Fibroblast of villous mesenchyme (primary cell): ENCODE results near the gene KIAA1671. TPM values are rescaled to one million over a fixed set of nuclear protein-coding genes. Genes with fewer than 3 reads are reported as not detected.
A peak's percentile ranks its signal among the peaks of the same experiment; 100 is the strongest.

Experiments used
- DNase-seq: peaks from one replicate; pipeline ENCODE4 v3.0.0-alpha.2; 2010; ENCODE audit warnings: low read depth
- H3K4me3 ChIP-seq: 2 replicates; pipeline ENCODE4 v1.5.1; 2011; ENCODE audit warnings: low read depth, mild to moderate bottlenecking, low read length
- total RNA-seq: library from RNA; depleted of rRNA; stranded (reverse); fragments of >200 nt; gene quantifications from 2 replicates; pipeline ENCODE4 v1.2.3, GENCODE V29; 2012
- TF ChIP-seq, protein P1 (sequence below): IDR thresholded peaks from 2 replicates; pipeline ENCODE4 v1.5.1; 2012; ENCODE audit warnings: low read depth, mild to moderate bottlenecking, low read length; ENCODE audit not compliant: insufficient read depth

The KIAA1671 gene
- total RNA-seq, 1 donor = 3.5 TPM

DNA sequence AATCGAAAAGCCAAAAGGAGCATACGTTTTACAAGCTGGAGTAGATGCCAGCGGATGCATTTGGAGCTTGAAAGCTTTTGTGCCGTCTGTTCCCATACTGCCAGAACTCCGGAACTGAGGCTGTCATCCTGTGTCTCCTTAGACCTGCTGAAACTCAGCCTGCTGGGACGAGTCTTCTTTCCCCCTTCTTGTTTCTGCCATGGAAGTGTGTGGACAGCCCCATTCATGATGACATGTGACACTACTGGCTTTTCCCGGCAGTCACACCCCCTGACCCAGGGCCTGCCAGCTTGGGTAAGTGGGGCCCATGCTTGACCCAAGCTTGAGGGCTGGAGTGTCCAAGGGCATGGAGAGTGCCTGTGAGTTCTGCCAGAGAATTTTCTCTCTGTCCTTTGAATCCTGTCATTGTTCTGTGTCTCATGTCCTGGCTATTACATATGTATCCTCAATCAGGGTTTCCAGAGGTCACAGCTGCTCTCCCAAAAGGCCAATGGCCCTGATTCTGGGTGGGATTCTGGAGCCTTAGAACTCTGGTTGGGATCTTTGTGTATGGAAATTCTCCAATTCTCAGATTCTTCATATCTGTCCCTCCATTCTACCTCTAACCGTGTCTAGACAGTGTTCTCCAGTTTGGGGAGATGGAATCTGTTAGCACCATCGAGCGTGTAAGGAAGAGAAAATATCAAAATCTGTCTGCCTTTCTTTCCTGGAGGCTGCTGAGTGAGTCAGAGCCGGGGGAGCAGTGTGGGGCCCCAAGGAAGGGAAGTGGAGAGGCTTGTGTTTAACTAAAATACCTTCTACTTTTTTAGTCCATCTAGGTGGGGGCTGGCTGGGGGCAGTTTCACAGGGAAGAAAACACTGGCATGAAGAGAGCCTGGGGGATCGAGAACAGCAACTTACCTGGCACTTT, 73.2 kb downstream of the KIAA1671 start:
- DNase-seq = peak; percentile 46
- H3K4me3 ChIP-seq = no peak overlapping the region

GRCh38 chr22:25027043-25027906, 74.8 kb downstream of the KIAA1671 start:
- TF ChIP-seq, protein P1, sequence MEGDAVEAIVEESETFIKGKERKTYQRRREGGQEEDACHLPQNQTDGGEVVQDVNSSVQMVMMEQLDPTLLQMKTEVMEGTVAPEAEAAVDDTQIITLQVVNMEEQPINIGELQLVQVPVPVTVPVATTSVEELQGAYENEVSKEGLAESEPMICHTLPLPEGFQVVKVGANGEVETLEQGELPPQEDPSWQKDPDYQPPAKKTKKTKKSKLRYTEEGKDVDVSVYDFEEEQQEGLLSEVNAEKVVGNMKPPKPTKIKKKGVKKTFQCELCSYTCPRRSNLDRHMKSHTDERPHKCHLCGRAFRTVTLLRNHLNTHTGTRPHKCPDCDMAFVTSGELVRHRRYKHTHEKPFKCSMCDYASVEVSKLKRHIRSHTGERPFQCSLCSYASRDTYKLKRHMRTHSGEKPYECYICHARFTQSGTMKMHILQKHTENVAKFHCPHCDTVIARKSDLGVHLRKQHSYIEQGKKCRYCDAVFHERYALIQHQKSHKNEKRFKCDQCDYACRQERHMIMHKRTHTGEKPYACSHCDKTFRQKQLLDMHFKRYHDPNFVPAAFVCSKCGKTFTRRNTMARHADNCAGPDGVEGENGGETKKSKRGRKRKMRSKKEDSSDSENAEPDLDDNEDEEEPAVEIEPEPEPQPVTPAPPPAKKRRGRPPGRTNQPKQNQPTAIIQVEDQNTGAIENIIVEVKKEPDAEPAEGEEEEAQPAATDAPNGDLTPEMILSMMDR = no peak
- DNase-seq = no peak
- H3K4me3 ChIP-seq = no peak overlapping the region

More for the DNA sequence above, 73.2 kb downstream of the KIAA1671 start:
- TF ChIP-seq, protein P1 = no peak

GRCh38 chr22:25027959-25028840, 75.7 kb downstream of the KIAA1671 start:
- TF ChIP-seq, protein P1 = peak; percentile 68
- H3K4me3 ChIP-seq = no peak overlapping the region
- DNase-seq = peak; percentile 24

GRCh38 chr22:25028841-25029141, 76.3 kb downstream of the KIAA1671 start:
- H3K4me3 ChIP-seq = no peak overlapping the region
- TF ChIP-seq, protein P1 = no peak
- DNase-seq = no peak

DNA sequence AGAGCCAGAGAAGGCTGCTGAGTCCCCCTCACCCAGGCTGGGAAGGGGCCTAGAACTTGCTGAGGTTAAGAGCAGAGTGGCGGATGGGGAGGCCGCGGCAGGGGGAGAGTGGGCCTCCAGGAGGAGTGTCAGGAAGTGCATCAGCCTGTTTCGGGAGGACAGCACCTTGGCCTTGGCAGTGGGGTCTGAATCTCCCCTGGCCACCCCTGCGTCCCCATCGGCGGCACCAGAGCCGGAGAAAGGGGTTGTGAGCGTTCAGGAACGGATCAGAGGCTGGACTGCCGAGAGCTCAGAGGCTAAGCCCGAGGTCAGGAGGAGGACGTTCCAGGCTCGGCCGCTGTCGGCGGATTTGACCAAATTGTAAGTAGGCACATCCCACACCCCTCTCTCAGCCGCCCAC, 76.7 kb downstream of the KIAA1671 start:
- TF ChIP-seq, protein P1 = no peak
- no peak overlapping the region for H3K4me3 ChIP-seq
- no peak for DNase-seq

- DNase-seq = no peak
- H3K4me3 ChIP-seq = no peak overlapping the region
- TF ChIP-seq, protein P1 = no peak
Measured at GRCh38 chr22:25030636-25031035, 78.1 kb downstream of the KIAA1671 start.
